Hematopoietic multipotent progenitor cell treated with erythropoietin and hydrocortisone succinate and interleukin-3 and kit ligand, for 17 days (in vitro differentiated cells): ENCODE measurements around the gene LRMDA.

Experiments used
- DNase-seq: peaks from one replicate; pipeline ENCODE4 v3.0.0-alpha.2; 2015; ENCODE audit warnings: low spot score

The LRMDA gene

GRCh38 chr10:76342996-76343395 lies 911.6 kb downstream of the LRMDA start:
- DNase-seq = no peak

DNA sequence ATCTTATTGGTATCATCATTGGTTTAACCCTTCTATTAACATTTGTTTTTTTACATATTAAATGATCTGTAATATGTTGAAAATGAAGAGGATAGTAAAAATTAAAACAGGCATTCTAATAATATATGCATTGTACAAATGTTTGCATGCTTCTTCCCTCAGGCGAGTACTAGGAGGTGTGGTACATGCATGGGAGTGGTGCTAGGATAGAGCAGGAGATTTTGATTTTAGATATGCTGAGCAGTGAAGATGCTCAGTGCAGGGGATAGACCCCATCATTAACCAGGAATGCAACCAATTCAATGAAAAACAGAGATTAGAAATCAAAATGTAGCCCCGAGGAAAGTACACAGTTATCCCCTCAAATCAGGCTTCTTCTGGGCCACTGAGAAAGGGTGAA lies 916.4 kb downstream of the LRMDA start:
- DNase-seq = no peak

DNA sequence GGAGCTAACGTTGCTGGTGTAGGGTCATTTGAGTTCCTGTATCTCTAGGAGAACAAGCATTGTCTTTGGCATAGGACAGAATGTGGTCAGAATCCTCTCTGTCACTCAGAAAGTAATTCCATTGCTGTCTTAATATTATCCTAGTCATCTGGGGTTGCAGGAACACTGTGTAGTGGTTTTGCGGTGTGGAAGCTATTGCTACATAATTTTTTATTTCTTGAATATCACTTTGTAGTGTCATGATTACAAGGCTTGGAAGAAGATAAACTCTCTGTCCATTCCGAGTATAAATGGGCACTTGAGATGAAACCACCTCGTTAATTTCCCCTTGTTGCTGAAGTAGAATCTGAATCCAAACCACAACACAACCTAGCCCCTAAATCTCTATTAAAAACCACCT lies 919.2 kb downstream of the LRMDA start:
- DNase-seq = no peak

GRCh38 chr10:76352300-76352699 lies 920.9 kb downstream of the LRMDA start:
- no peak for DNase-seq

GRCh38 chr10:76353237-76353851 lies 921.9 kb downstream of the LRMDA start:
- DNase-seq = no peak

GRCh38 chr10:76354212-76354738 lies 922.9 kb downstream of the LRMDA start:
- no peak for DNase-seq

- no peak for DNase-seq
Measured at GRCh38 chr10:76354921-76355320, 923.5 kb downstream of the LRMDA start.

- no peak for DNase-seq
Measured at GRCh38 chr10:76356557-76356956, 925.1 kb downstream of the LRMDA start.

DNA sequence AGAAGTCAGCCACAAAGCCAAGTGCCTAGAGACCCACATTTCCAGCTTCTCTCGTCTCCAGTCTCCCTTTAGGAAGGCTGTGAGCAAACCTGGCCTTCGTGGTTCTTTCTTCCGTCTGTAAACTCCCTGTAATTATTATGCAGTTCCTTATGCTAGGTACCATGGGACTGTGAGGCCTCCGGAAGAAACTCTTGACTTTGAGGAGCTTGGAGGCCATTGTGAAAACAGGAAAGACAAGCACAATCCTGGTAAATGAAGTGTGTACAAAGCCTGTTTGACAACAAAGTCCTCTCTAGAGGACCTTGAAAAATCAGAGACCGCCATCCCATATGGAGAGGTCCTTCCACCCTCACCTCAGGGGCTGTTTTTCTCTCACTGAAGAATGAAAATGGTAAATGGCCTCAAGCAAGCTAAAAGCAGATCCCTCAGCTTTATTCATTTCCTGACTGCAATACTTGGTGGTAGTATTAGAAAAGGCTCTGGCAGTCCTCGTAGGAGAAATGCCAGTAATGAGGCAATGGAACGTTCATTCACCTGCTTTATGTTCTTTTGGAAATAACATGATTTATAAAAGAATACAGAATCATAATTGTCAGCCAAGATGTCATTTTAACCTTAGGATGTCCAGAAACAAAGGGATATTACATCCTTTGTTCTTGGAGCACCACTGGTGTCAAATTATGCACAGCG lies 926.4 kb downstream of the LRMDA start:
- DNase-seq = no peak

DNA sequence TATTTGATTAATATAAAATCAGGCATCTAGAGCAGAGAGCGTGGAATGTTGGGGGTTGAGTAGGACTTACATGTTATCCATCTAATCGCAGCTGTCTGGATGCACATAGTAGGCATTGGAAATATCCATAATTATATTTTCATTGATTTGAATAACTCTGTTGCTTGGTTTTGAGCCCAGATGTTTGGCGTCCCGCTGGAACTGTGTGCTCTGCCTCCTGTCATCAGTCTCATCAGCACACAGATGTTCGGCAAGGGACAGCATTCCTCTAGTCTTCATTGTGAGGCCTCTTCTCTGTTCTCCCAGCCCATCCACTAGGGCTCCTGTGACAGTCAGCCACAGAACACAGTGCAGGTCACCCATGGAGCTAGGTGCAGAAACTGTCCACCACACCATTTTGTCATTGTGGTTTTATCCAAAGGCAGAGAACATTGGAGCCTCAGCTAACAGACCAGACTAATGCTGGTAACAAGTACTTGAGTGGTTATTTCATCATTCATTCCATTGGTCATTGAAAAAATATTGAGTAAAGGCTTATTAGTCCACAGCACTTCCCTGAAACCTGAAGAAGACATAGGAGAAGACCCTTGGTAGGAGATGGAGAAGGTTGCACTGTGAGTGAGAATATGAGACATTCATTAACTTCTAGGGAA lies 927.4 kb downstream of the LRMDA start:
- DNase-seq = no peak

- DNase-seq = no peak
Measured at GRCh38 chr10:76375761-76376160, 944.3 kb downstream of the LRMDA start.

DNA sequence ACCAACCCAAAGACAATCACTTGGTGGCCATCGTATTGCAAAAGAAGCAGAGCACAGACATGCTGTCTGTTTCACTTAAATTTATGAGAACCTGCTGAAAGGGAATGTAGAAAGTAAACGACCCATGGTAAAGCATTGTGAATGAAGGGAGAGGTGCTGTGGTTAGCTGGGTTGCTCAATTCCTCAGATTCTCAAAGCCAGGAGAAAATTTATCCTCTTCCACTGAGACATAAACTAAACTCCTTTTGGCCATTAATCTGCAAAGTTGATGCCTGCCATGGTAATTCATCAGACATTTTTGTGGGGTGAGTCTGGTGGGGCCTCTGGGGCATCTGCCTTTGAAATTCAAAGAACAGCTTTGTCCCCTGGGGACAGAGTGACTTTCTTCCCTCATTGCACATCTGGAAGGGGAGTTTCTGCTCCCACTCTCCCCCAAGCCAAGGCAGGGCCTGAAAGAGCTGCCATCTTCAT lies 951.0 kb downstream of the LRMDA start:
- DNase-seq = no peak

- no peak for DNase-seq
Measured at GRCh38 chr10:76388321-76389023, 957.0 kb downstream of the LRMDA start.

GRCh38 chr10:76393875-76394706 lies 962.7 kb downstream of the LRMDA start:
- no peak for DNase-seq

DNA sequence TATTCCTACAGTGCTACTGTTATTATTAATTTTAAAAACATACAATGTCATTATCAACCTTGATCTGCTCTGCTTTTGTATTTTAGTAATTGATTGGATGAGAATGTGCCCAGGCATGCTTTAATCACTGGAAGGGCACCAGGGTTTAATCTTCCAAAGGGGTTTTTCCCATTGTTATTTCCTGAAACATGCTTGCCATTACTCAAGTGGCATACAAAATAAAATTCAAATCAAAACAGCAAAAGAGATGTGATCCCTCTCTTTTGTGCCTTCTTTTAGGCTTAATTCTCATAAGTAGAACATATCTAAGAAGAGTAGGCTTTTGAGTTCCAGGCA lies 963.3 kb downstream of the LRMDA start:
- no peak for DNase-seq

GRCh38 chr10:76395251-76395650 lies 963.8 kb downstream of the LRMDA start:
- no peak for DNase-seq

GRCh38 chr10:76396134-76396533 lies 964.7 kb downstream of the LRMDA start:
- DNase-seq = no peak

- no peak for DNase-seq
Measured at GRCh38 chr10:76397181-76398042, 966.0 kb downstream of the LRMDA start.

GRCh38 chr10:76398043-76398710 lies 966.8 kb downstream of the LRMDA start:
- DNase-seq = no peak

DNA sequence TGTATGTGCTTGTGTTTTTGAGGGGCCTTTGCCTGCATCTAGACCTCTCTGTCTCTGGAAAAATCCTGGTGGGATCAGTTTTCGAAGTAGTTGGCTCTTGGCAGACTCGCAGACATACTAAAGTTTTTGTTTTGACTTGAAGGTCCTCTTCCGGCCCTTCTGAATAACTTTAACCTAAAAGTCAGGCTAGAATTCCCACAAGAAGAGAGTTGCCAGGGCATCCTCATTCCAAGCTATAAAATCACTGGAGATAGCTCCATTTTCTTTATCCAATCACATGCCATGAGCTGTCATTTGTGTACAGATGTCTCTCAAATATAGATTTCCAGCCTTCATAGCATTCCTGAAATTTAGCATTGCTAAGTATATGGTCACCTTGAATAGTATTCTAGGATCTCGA lies 967.8 kb downstream of the LRMDA start:
- no peak for DNase-seq
